GM21786 (cell line): Measurements from ENCODE around the gene FGD5.

Source experiments
- ATAC-seq: cut with Tn5 transposase; IDR thresholded peaks from one replicate; pipeline ENCODE4 v1.9.1; 2021; ENCODE audit not compliant: unreplicated experiment

The FGD5 gene

GRCh38 chr3:14959359-14959943 is 140.7 kb downstream of the FGD5 start:
- peak; percentile 48 for ATAC-seq

GRCh38 chr3:14962762-14963161 is 144.0 kb downstream of the FGD5 start:
- ATAC-seq: no peak

GRCh38 chr3:14967285-14967684 is 148.5 kb downstream of the FGD5 start:
- no peak for ATAC-seq

- no peak for ATAC-seq
Observed at GRCh38 chr3:14969671-14970070, 150.9 kb downstream of the FGD5 start.

- ATAC-seq: no peak
Observed at GRCh38 chr3:14976317-14976716, 157.6 kb downstream of the FGD5 start.

- ATAC-seq: peak; percentile 71
Observed at GRCh38 chr3:14980689-14981088, 161.9 kb downstream of the FGD5 start.
